Hepatocyte (in vitro differentiated cells): ENCODE measurements around the gene WDR37. TPM values are rescaled to one million over a fixed set of nuclear protein-coding genes. Genes with fewer than 3 reads are reported as not detected.

ENCODE experiments used
- DNase-seq: peaks from one replicate; pipeline ENCODE4 v3.0.0-alpha.2; 2016; ENCODE audit warnings: low spot score
- H2AFZ ChIP-seq: fragments of 200-600 bp; sonication (generic); 2 replicates; pipeline ENCODE4 v1.6.0; 2016; ENCODE audit warnings: antibody characterized with exemption, mild to moderate bottlenecking
- H3K27ac ChIP-seq: fragments of 200-600 bp; sonication (generic); 2 replicates; pipeline ENCODE4 v1.5.1; 2016; ENCODE audit warnings: mild to moderate bottlenecking
- H3K27me3 ChIP-seq: fragments of 200-600 bp; sonication (generic); 2 replicates; pipeline ENCODE4 v1.6.1; 2016
- H3K36me3 ChIP-seq: fragments of 200-600 bp; sonication (generic); replicated peaks from 2 replicates; pipeline ENCODE4 v1.5.1; 2016; ENCODE audit warnings: low read depth; ENCODE audit not compliant: insufficient read depth
- H3K4me1 ChIP-seq: fragments of 200-600 bp; sonication (generic); 2 replicates; pipeline ENCODE4 v1.5.1; 2016; ENCODE audit warnings: mild to moderate bottlenecking, moderate library complexity; ENCODE audit not compliant: insufficient read depth
- H3K4me2 ChIP-seq: fragments of 200-600 bp; sonication (generic); 2 replicates; pipeline ENCODE4 v1.6.0; 2016
- H3K4me3 ChIP-seq: fragments of 200-600 bp; sonication (generic); 2 replicates; pipeline ENCODE4 v1.5.1; 2016; ENCODE audit warnings: mild to moderate bottlenecking
- H3K79me2 ChIP-seq: fragments of 200-600 bp; sonication (generic); 2 replicates; pipeline ENCODE4 v1.6.0; 2017; ENCODE audit warnings: mild to moderate bottlenecking
- H3K9me2 ChIP-seq: fragments of 200-600 bp; sonication (generic); replicated peaks from 2 replicates; pipeline ENCODE4 v1.6.0; 2017; ENCODE audit warnings: mild to moderate bottlenecking; ENCODE audit not compliant: insufficient read depth
- H3K9me3 ChIP-seq: fragments of 200-600 bp; sonication (generic); 2 replicates; pipeline ENCODE4 v1.5.1; 2016; ENCODE audit warnings: low read depth, mild to moderate bottlenecking
- H4K20me1 ChIP-seq: fragments of 200-600 bp; sonication (generic); 2 replicates; pipeline ENCODE4 v1.6.0; 2016; ENCODE audit warnings: mild to moderate bottlenecking; ENCODE audit not compliant: insufficient read depth, poor library complexity, severe bottlenecking
- EZH2 ChIP-seq: fragments of 200-600 bp; sonication (generic); IDR thresholded peaks from 2 replicates; pipeline ENCODE4 v1.6.1; 2016; ENCODE audit warnings: antibody characterized with exemption, mild to moderate bottlenecking, borderline replicate concordance
- EZH2phosphoT487 ChIP-seq: fragments of 200-600 bp; sonication (generic); IDR thresholded peaks from one replicate; pipeline ENCODE4 v1.6.1; 2018; ENCODE audit warnings: antibody characterized with exemption, mild to moderate bottlenecking, low read depth, moderate library complexity; ENCODE audit not compliant: unreplicated experiment, severe bottlenecking
- WGBS: methylation state at CpG from one replicate; pipeline ENCODE4 v1.1.6; 2016; ENCODE audit warnings: low lambda C conversion rate; ENCODE audit errors: missing lambda C conversion rate; 5-methylcytosine and 5-hydroxymethylcytosine counted together
- polyA plus RNA-seq: library from polyadenylated mRNA; unstranded; fragments of >200 nt; fragmentation: Nextera tagmentation; extraction: Ambion mirVana; gene quantifications from 2 replicates; pipeline ENCODE4 v1.2.1, GENCODE V29; 2016
- total RNA-seq: library from RNA; depleted of rRNA; stranded (reverse); fragments of >200 nt; gene quantifications from 2 replicates; pipeline ENCODE4 v1.2.3, GENCODE V29; 2014
- TF ChIP-seq, protein P1 (sequence below): fragments of 200-600 bp; sonication (generic); IDR thresholded peaks from 2 replicates; pipeline ENCODE4 v1.5.1; 2016; ENCODE audit warnings: antibody characterized with exemption, mild to moderate bottlenecking; ENCODE audit not compliant: poor library complexity

WDR37 gene
- total and polyA plus RNA-seq, 2 experiments from 2014 or later, result 8.6 to 12.3 TPM

DNA sequence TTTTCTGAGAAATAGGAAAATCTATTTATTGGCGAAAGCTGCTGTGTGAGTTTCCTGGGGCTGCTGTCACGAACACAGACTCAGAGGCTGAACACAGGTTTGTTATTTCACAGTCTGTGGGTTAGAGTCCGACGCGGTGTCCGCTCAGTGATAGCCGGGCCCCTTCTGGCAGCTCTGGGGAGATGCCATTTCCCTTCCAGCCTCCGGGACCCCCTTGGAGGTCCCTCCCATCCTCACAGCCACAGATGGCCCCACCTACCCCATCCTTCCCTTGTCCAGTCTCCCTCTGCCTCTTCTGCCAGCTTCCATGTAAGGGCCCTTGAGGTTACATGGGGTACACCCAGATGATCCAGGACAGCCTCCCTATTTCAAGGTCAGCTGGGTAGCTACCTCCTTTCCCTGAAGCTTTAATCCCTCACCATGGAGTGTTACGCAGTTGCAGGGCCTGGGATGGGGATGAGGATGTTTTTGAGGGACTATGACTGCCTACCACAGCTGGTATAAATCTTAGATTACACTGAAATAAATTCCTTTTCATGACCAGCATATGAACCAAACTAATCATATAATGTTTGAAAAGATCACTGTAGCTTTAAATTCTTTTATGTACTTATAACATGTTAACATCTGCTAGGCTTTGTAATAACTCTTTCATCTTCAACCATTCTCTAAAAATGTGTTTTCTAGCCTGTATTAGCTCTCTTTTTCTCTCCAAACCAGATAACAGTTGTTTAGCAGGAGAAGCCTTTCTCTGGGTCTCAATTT lies 98.5 kb downstream of the WDR37 start:
- H3K36me3 ChIP-seq, result no peaks in the 10 kb centered on the region
- H3K4me1 ChIP-seq, result peaks cover under 1% of the 10 kb centered on the region
- no peaks in the 10 kb centered on the region for H4K20me1 ChIP-seq
- no peaks in the 10 kb centered on the region for H3K9me2 ChIP-seq
- H2AFZ ChIP-seq, result no peak overlapping the region
- TF ChIP-seq EZH2, result no peak
- TF ChIP-seq, protein P1, sequence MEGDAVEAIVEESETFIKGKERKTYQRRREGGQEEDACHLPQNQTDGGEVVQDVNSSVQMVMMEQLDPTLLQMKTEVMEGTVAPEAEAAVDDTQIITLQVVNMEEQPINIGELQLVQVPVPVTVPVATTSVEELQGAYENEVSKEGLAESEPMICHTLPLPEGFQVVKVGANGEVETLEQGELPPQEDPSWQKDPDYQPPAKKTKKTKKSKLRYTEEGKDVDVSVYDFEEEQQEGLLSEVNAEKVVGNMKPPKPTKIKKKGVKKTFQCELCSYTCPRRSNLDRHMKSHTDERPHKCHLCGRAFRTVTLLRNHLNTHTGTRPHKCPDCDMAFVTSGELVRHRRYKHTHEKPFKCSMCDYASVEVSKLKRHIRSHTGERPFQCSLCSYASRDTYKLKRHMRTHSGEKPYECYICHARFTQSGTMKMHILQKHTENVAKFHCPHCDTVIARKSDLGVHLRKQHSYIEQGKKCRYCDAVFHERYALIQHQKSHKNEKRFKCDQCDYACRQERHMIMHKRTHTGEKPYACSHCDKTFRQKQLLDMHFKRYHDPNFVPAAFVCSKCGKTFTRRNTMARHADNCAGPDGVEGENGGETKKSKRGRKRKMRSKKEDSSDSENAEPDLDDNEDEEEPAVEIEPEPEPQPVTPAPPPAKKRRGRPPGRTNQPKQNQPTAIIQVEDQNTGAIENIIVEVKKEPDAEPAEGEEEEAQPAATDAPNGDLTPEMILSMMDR, result no peak
- TF ChIP-seq EZH2phosphoT487, result no peak
- no peak overlapping the region for H3K4me3 ChIP-seq
- no peaks in the 10 kb centered on the region for H3K9me3 ChIP-seq
- WGBS, result 85% methylated on average over 9 of the region's 9 CpGs
- no peaks in the 10 kb centered on the region for H3K79me2 ChIP-seq
- DNase-seq, result no peak
- no peak overlapping the region for H3K4me2 ChIP-seq
- no peaks in the 10 kb centered on the region for H3K27me3 ChIP-seq
- no peak overlapping the region for H3K27ac ChIP-seq

DNA sequence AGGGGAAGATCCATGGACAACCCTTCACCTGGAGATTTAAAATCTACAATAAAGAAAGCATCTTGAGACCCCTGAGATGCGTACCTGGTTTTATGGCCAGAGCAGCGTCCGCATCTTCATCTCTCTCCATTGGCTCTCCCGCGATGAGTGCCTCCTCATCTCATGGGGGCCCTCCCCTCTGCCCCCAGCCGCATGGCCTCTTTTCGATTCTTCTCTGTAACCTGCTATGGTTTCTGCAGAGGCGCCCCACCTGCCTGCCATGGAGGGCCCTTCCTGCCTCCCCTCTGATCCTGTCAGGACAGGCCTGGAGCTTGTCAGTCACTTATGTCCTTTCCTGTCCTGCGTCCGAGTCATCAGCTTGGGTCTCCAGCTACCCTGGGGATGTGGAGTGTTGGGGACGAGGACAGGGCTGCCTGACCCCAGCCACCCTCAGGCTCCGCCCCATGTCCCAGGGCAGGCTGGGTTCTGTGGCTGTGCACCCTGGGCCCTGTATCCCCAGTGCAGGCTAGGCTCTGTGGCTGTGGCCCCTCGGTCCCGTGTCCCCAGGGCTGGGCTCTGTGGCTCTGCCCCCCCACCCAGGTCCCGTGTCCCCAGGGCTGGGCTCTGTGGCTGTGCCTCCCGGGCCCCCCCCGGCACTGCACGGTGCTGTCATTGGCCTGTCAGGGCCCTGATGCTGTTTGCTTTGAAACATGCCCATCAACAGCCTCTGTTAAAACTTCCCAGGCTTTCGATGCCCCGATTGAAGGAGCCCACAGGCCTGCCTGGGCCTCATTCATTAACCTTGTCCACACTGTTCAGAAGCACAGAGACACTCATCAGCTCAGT lies 99.8 kb downstream of the WDR37 start:
- no peak overlapping the region for H3K4me3 ChIP-seq
- DNase-seq, result no peak
- TF ChIP-seq EZH2phosphoT487, result no peak
- TF ChIP-seq, protein P1, result no peak
- no peaks in the 10 kb centered on the region for H3K9me2 ChIP-seq
- no peaks in the 10 kb centered on the region for H3K9me3 ChIP-seq
- H3K4me2 ChIP-seq, result no peak overlapping the region
- no peaks in the 10 kb centered on the region for H3K36me3 ChIP-seq
- no peak overlapping the region for H2AFZ ChIP-seq
- H3K27ac ChIP-seq, result no peak overlapping the region
- H3K4me1 ChIP-seq, result no peaks in the 10 kb centered on the region
- no peaks in the 10 kb centered on the region for H4K20me1 ChIP-seq
- H3K27me3 ChIP-seq, result no peaks in the 10 kb centered on the region
- WGBS, result 94% methylated on average over 17 of the region's 20 CpGs
- H3K79me2 ChIP-seq, result no peaks in the 10 kb centered on the region

DNA sequence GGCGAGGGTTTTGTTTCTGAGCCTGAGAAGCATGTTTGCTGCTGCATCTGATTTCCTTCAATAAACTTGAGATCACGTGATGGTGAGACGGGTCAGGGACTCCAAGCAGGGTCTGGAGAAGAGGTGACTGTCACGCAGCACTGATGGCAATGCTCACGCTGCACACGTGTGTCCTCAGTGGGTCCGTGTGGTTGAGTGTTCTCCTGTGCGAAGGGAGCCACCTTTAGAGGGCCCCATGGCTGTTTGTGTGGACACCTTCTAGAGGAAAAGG lies 100.4 kb downstream of the WDR37 start:
- no peaks in the 10 kb centered on the region for H3K4me1 ChIP-seq
- TF ChIP-seq, protein P1, result no peak
- TF ChIP-seq EZH2 (no peak), EZH2phosphoT487 (no peak)
- no peak for DNase-seq
- H4K20me1 ChIP-seq, result no peaks in the 10 kb centered on the region
- H3K9me3 ChIP-seq, result no peaks in the 10 kb centered on the region
- H3K27me3 ChIP-seq, result no peaks in the 10 kb centered on the region
- no peak overlapping the region for H2AFZ ChIP-seq
- H3K4me3 ChIP-seq, result no peak overlapping the region
- no peak overlapping the region for H3K27ac ChIP-seq
- no peak overlapping the region for H3K4me2 ChIP-seq
- H3K9me2 ChIP-seq, result no peaks in the 10 kb centered on the region
- H3K79me2 ChIP-seq, result no peaks in the 10 kb centered on the region
- WGBS, result 92% methylated on average over 8 of the region's 8 CpGs
- no peaks in the 10 kb centered on the region for H3K36me3 ChIP-seq
